Heart right ventricle (tissue), 16 donors: Measurements from ENCODE around the gene SMAD7. TPM values are rescaled to one million over a fixed set of nuclear protein-coding genes. Genes with fewer than 3 reads are reported as not detected.

ENCODE experiments used
- ATAC-seq, 8 donors: fragments of 200-7000 bp; cut with Tn5 transposase; one replicate each; pipeline ENCODE4 v1.9.1; 2020; ENCODE audit warnings: mild to moderate bottlenecking in 8 of 8, moderate library complexity in 8 of 8, moderate number of reproducible peaks in 1 of 8
- DNase-seq, 2 donors: peaks; one replicate each; pipeline ENCODE4 v3.0.0-alpha.2; 2020
- H3K27ac ChIP-seq, 10 donors: fragments of 200-600 bp; sonication (generic) in 2 of 10; one replicate each; pipeline versions ENCODE4 v1.5.0 to v1.8.0; 2020 to 2022; ENCODE audit warnings: mild to moderate bottlenecking in 3 of 10
- H3K27me3 ChIP-seq, 7 donors: fragments of 200-600 bp; one replicate each; pipeline ENCODE4 v1.8.0; 2021 to 2022; ENCODE audit warnings: mild to moderate bottlenecking in 2 of 7
- H3K36me3 ChIP-seq, 9 donors: fragments of 200-600 bp; sonication (generic) in 1 of 9; one replicate each; pipeline versions ENCODE4 v1.5.0 to v1.8.0; 2020 to 2022; ENCODE audit warnings: mild to moderate bottlenecking in 2 of 9
- H3K4me1 ChIP-seq, 9 donors: fragments of 200-600 bp; sonication (generic) in 1 of 9; one replicate each; pipeline versions ENCODE4 v1.5.0 to v1.8.0; 2020 to 2022; ENCODE audit warnings: mild to moderate bottlenecking in 4 of 9
- H3K4me3 ChIP-seq, 10 donors: fragments of 200-600 bp; sonication (generic) in 2 of 10; one replicate each; pipeline versions ENCODE4 v1.5.0 to v1.8.0; 2020 to 2022; ENCODE audit warnings: mild to moderate bottlenecking in 7 of 10, moderate library complexity in 2 of 10
- H3K9me3 ChIP-seq, 11 donors: fragments of 200-600 bp in 10 of 11; sonication (generic) in 2 of 11; one replicate each; pipeline versions ENCODE4 v1.5.0 to v1.8.0; 2013 to 2022; ENCODE audit warnings: mild to moderate bottlenecking in 2 of 11, control low read depth in 1 of 11, moderate library complexity in 1 of 11
- WGBS, 2 donors: extraction: QIAGEN DNeasy Blood & Tissue Kit; methylation state at CpG; one replicate each; pipeline ENCODE4 v1.1.7; 2013; ENCODE audit warnings: inconsistent platforms in 1 of 2; 5-methylcytosine and 5-hydroxymethylcytosine counted together
- intact Hi-C, 10 donors: fragments of 100-400 bp; cut with DNase I; formaldehyde crosslinking; loops; one replicate each; pipeline versions ENCODE4 v1.11.1 to v1.14.2; 2022
- polyA plus RNA-seq, 2 donors: library from polyadenylated mRNA; stranded (reverse); fragments of 200-250 nt; gene quantifications; one replicate each; pipeline ENCODE4 v1.2.3, GENCODE V29; 2013
- total RNA-seq, 10 donors: library from RNA; stranded (reverse); fragmentation: NEBNext Ultra II Directional in 3 of 10; extraction: Animal tissue kit (Norgen Biotek cat#: 25700) in 3 of 10; gene quantifications; one replicate each; pipeline versions ENCODE4 v1.2.1 to v1.2.4, GENCODE V29; 2021 to 2023
- TF ChIP-seq, protein P1 (sequence below), 9 donors: fragments of 200-600 bp; sonication (generic) in 2 of 9; IDR thresholded peaks; one replicate each; pipeline versions ENCODE4 v1.5.0 to v1.8.0; 2021 to 2022; ENCODE audit warnings: antibody characterized with exemption in 9 of 9, mild to moderate bottlenecking in 5 of 9, moderate library complexity in 1 of 9
- donor health status: Arrhythmogenic right ventricular cardiomyopathy.
- donor health status: ischemic (EF 13 %, LVEDD 7.1; RV severe dilation, severe dysfunction).
- donor health status: healthy with polysubstance abuse.
- donor health status: DM: no; HTN: yes; CAD: no.
- donor health status: DM: no; HTN: no; CAD: no.
- donor health status: ischemic (EF 25% LVEDD 6.9; RV normal size, moderate dysfunction).
- donor health status: ischemic (EF 25% LVEDD 5.7; RV mildly dilated, moderate dysfunction).
- donor health status: healthy.
- donor health status: DM: yes; HTN: yes; CAD: no.
- donor health status: Ischemic cardiomyopathy.
- donor health status: ischemic (EF 35%, LVEDD 5.7; RV mildly dilated, moderate dysfunction).
- donor health status: nonischemic (EF 11% LVEDD 7.7; RV severe dilation, severe dysfunction).
- donor health status: DM: yes; HTN: yes; CAD: no.
- donor health status: PGD.
- donor health status: ischemic (EF 29% LVEDD 5.4; RV normal size, mild dysfunction).
- donor health status: nonischemic (EF 23%, LVEDD 6.1; RV moderate dilation, normal function).

The SMAD7 gene
- total and polyA plus RNA-seq, 12 donors = 6.7 to 28.6 (median 19.2) TPM

DNA sequence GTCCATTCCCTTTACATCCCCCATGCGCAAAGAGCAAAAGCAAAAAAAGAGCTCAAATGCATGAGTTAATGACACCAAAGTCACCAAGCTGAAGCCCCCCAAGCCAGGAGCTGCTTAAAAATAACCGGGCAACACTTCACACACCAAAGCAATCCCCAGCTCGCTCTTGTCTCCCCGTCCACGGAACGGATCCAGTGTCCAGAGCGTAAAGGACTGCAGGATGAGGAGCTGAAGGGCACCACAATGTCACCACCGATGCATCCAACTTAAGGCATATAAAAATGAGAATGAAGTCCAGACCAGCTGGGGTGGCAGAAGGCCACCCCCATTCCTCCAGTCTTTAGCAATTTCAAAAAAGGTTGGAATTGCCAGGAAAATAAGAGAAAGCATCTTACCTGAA lies 8.7 kb downstream of the SMAD7 start:
- DNase-seq (no peak), ATAC-seq (no peak)
- Histone ChIP-seq H3K9me3 (no peaks in the 10 kb centered on the region), H3K27me3 (no peaks in the 10 kb centered on the region), H3K4me3 (peak overlapping the region in 3 of 10 donors; percentile 1 to 94 (median 92)), H3K27ac (peak overlapping the region in 6 of 10 donors; percentile 41 to 99 (median 90)), H3K4me1 (peaks cover 56 to 100% (median 99%) of the 10 kb centered on the region in 9 donors), H3K36me3 (peaks cover 0 to 73% (median 0%) of the 10 kb centered on the region in 9 donors)
- TF ChIP-seq, protein P1, sequence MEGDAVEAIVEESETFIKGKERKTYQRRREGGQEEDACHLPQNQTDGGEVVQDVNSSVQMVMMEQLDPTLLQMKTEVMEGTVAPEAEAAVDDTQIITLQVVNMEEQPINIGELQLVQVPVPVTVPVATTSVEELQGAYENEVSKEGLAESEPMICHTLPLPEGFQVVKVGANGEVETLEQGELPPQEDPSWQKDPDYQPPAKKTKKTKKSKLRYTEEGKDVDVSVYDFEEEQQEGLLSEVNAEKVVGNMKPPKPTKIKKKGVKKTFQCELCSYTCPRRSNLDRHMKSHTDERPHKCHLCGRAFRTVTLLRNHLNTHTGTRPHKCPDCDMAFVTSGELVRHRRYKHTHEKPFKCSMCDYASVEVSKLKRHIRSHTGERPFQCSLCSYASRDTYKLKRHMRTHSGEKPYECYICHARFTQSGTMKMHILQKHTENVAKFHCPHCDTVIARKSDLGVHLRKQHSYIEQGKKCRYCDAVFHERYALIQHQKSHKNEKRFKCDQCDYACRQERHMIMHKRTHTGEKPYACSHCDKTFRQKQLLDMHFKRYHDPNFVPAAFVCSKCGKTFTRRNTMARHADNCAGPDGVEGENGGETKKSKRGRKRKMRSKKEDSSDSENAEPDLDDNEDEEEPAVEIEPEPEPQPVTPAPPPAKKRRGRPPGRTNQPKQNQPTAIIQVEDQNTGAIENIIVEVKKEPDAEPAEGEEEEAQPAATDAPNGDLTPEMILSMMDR (IDR thresholded peaks at IDR 0.05) = no peak
- 45 to 56% methylated on average over 8 of the region's 8 CpGs for WGBS, 2 donors
- intact Hi-C loops = loop anchor here in 7 of 10 donors (5.0 to 10.0 kb wide), 9 partner anchors 95 to 1760 kb away; no protein-coding TSS in a partner anchor

- Histone ChIP-seq H3K27me3 (no peaks in the 10 kb centered on the region), H3K4me1 (peaks cover 58 to 99% (median 97%) of the 10 kb centered on the region in 9 donors), H3K36me3 (peaks cover 0 to 73% (median 0%) of the 10 kb centered on the region in 9 donors), H3K4me3 (peak overlapping the region in 5 of 10 donors; percentile 1 to 94 (median 12)), H3K9me3 (no peaks in the 10 kb centered on the region), H3K27ac (peak overlapping the region in 8 of 10 donors; percentile 39 to 99 (median 82))
- intact Hi-C loops = loop anchor here in 7 of 10 donors (5.0 to 10.0 kb wide), 9 partner anchors 94 to 1761 kb away; no protein-coding TSS in a partner anchor
- TF ChIP-seq, protein P1 (IDR thresholded peaks at IDR 0.05) = no peak
- 64 to 65% methylated on average over 7 of the region's 7 CpGs for whole genome bisulfite sequencing, 2 donors
- no peak for ATAC-seq
- no peak for DNase-seq
Observed at GRCh38 chr18:48941672-48942071, 9.1 kb downstream of the SMAD7 start.

GRCh38 chr18:48940854-48941611 lies 9.7 kb downstream of the SMAD7 start:
- Histone ChIP-seq H3K36me3 (peaks cover 0 to 69% (median 0%) of the 10 kb centered on the region in 9 donors), H3K4me1 (peaks cover 59 to 99% (median 97%) of the 10 kb centered on the region in 9 donors), H3K27ac (peak overlapping the region in 9 of 10 donors; percentile 63 to 99 (median 81)), H3K27me3 (no peaks in the 10 kb centered on the region), H3K4me3 (peak overlapping the region in 5 of 10 donors; percentile 1 to 94 (median 43)), H3K9me3 (no peaks in the 10 kb centered on the region)
- DNase-seq = no peak
- no peak for ATAC-seq
- TF ChIP-seq, protein P1 (IDR thresholded peaks at IDR 0.05) = no peak
- WGBS, 2 donors = 59 to 65% methylated on average over 14 of the region's 14 CpGs
- intact Hi-C loops = loop anchor here in 7 of 10 donors (5.0 to 10.0 kb wide), 9 partner anchors 94 to 1761 kb away; no protein-coding TSS in a partner anchor

DNA sequence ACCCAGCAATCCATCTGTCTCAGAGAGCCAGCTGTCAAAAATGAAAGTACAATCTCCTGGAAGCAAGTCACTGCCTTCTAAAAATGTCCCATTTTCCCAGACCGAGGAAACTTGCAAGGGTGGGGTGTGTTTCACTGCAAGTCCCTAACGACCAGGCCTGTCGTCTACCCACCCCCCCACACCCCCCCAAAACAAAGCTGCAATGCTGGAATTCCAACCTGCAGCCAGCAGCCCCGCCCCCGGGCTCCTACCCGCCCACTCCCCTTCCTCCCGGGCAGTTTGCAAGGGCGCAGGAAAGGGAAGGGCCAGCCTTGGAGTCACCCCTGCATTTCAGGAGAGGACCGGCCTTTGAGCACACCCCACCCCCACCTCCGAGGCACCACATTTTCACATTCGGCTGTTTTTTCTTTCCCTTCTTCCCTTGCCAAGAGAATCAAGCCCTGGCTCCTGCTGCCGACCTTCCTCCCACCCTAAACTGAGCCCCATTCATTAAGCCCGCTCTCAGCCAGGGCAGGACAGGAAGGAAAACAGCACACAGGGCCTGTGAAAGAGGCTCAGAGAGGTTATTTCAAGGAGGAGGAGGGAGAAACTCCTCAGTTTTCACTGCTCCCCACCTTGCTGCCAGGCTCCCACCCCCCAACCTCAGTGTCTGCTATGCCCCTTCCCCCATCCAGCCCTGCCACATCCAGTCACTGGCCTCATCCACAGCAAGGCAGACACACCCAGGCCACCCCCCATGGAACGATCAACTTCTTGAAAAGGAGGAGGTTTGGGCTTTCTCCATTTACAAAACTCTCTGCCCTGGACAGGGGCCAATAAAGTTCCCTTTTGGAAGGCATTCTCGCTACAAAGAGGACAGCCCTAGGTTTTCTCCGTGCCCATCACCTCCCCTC lies 11.3 kb downstream of the SMAD7 start:
- Histone ChIP-seq H3K27me3 (no peaks in the 10 kb centered on the region), H3K27ac (peak overlapping the region; percentile 36 to 99 (median 77)), H3K4me3 (peak overlapping the region in 9 of 10 donors; percentile 6 to 94 (median 26)), H3K4me1 (peaks cover 67 to 98% (median 96%) of the 10 kb centered on the region in 9 donors), H3K9me3 (no peaks in the 10 kb centered on the region), H3K36me3 (peaks cover 0 to 53% (median 0%) of the 10 kb centered on the region in 9 donors)
- DNase-seq (peak; percentile 71 to 77), ATAC-seq (peak; percentile 40 to 59 (median 53))
- intact Hi-C loops = loop anchor here in 8 of 10 donors (5.0 to 10.0 kb wide), 10 partner anchors 92 to 1763 kb away; no protein-coding TSS in a partner anchor
- TF ChIP-seq, protein P1 (IDR thresholded peaks at IDR 0.05) = no peak
- WGBS, 2 donors = 3% methylated on average over 14 to 16 of the region's 16 CpGs
